ENCODE data around the gene STX12. TPM values are rescaled to one million over a fixed set of nuclear protein-coding genes. Genes with fewer than 3 reads are reported as not detected.

The STX12 gene
- total and polyA plus RNA-seq, 8 donors, result 49.5 to 79.3 (median 55.9) TPM

DNA sequence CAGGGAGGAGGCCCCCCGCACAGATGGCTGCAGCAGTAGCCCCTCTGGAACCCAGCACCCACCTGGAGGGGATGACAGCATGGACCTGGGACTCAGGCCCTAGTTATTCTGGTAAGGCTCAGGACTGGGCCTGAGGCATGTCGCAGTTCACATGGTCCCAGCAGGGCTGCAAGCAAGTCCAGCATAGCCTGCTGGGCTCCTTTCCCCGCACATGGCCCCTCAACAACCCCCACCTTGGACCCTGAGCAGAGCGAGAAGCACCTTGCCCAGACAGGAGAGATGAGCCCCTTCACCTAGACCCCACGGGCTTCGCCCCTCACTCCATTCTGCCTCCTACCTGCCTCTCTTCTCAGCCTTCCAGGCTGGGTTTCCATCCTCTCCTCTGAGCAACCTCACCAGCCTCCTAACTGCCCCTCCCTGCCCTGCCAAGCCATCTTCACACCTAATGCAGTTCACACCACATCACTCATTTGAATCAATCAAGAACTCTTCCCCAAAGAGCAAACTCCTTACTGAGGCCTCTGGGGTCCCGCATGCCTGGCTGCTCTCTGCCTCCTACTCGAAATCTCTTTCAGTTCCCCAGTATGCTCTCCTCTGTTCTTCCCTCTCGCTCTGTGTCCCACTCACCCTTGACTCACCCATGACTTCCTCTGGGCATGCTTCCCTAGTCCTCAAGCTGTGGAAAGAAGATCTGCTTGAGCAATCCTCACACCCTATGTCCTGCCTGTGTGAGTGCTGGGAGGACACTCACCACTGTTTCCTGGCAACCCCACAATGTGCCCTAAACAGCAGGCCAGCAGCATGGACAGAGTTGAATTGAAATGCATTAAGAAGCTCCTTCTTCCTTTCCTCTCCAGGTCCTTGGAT, 89.9 kb downstream of the STX12 start:
- DNase-seq, result peak in 2 of 4 donors; percentile 75 to 85
- TF ChIP-seq, protein P1, sequence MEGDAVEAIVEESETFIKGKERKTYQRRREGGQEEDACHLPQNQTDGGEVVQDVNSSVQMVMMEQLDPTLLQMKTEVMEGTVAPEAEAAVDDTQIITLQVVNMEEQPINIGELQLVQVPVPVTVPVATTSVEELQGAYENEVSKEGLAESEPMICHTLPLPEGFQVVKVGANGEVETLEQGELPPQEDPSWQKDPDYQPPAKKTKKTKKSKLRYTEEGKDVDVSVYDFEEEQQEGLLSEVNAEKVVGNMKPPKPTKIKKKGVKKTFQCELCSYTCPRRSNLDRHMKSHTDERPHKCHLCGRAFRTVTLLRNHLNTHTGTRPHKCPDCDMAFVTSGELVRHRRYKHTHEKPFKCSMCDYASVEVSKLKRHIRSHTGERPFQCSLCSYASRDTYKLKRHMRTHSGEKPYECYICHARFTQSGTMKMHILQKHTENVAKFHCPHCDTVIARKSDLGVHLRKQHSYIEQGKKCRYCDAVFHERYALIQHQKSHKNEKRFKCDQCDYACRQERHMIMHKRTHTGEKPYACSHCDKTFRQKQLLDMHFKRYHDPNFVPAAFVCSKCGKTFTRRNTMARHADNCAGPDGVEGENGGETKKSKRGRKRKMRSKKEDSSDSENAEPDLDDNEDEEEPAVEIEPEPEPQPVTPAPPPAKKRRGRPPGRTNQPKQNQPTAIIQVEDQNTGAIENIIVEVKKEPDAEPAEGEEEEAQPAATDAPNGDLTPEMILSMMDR (IDR thresholded peaks at IDR 0.05), result no peak
- peak overlapping the region; percentile 79 to 96 for H3K27ac ChIP-seq
- H3K27me3 ChIP-seq, result no peaks in the 10 kb centered on the region
- intact Hi-C loops (cut with DNase I), result no loop called here
- ATAC-seq, result peak; percentile 80
- peaks cover 6 to 64% of the 10 kb centered on the region in 2 donors for H3K4me1 ChIP-seq
- peak overlapping the region in 1 of 2 donors; percentile 27 for H3K4me3 ChIP-seq
- no peaks in the 10 kb centered on the region for H3K9me3 ChIP-seq
- no peaks in the 10 kb centered on the region for H3K36me3 ChIP-seq

DNA sequence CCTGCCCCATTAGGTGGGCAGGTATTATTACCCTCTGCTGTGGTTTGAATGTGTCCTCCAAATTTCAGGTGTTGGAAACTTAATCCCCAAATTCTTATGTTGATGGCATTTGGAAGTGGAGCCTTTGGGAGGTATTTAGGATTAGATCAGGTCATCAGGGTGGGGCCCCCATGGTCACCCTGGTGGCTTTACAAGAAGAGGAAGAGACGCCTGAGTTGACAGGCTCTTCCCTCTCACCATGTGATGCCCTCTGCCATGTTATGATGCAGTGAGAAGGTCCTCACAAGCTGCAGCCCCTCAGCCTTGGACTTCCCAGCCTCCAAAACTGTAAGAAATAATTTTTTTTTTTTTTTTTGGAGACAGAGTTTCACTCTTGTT, 90.5 kb downstream of the STX12 start:
- no peaks in the 10 kb centered on the region for H3K36me3 ChIP-seq
- H3K4me1 ChIP-seq, result peaks cover 1 to 64% of the 10 kb centered on the region in 2 donors
- DNase-seq (peak in 1 of 4 donors; percentile 73), ATAC-seq (peak; percentile 61)
- H3K27ac ChIP-seq, result peak overlapping the region; percentile 79 to 96
- H3K4me3 ChIP-seq, result no peak overlapping the region
- intact Hi-C loops (cut with DNase I), result no loop called here
- H3K27me3 ChIP-seq, result no peaks in the 10 kb centered on the region
- H3K9me3 ChIP-seq, result no peaks in the 10 kb centered on the region
- TF ChIP-seq, protein P1 (IDR thresholded peaks at IDR 0.05), result no peak

DNA sequence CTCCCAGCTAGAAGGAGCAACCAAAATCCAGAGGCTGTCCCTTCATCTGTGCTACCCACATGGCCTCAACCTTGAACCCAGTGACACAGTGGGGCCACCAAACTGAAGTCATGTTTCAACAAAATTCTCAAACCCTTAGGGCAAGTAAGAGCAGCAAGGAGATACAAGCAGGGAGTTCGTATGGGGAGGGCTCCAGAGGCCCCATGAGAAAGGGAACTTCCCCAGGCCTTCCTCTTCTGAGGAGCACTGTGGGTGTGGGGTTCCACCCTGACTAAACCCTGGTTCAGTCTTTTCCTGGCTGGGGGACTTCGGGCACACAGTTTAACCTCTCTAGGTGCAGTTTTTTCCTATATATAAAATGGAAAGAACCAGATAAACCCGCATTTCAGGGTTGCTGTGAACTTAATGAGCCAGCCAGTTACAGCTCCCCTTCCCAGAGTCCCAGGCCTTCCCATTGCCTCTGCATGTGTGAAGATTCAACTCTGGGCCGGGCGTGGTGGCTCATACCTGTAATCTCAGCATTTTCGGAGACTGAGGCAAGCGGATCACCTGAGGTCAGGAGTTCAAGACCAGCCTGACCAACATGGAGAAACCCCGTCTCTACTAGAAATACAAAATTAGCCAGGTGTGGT, 91.4 kb downstream of the STX12 start:
- H3K4me3 ChIP-seq, result no peak overlapping the region
- no peak for DNase-seq
- H3K36me3 ChIP-seq, result no peaks in the 10 kb centered on the region
- H3K9me3 ChIP-seq, result no peaks in the 10 kb centered on the region
- ATAC-seq, result peak; percentile 56
- H3K27me3 ChIP-seq, result no peaks in the 10 kb centered on the region
- H3K4me1 ChIP-seq, result peaks cover 0 to 64% of the 10 kb centered on the region in 2 donors
- peak overlapping the region; percentile 79 to 96 for H3K27ac ChIP-seq
- intact Hi-C loops (cut with DNase I), result no loop called here
- TF ChIP-seq, protein P1 (IDR thresholded peaks at IDR 0.05), result no peak

DNA sequence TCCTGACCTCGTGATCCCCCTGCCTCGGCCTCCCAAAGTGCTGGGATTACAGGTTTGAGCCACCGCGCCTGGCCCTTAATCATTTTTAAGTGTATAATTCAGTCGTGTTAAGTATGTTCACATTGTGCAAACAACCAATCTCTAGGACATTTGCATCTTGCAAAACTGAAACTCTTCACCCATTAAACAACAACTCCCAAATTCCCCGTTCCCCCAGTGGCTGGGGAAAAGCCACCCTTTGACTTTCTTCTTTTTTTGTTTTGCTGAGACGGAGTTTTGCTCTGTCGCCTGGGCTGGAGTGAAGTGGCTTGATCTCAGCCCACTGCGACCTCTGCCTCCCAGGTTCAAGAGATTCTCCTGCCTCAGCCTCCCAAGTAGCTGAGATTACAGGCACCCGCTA, 92.8 kb downstream of the STX12 start:
- H3K36me3 ChIP-seq, result no peaks in the 10 kb centered on the region
- no peak overlapping the region for H3K4me3 ChIP-seq
- H3K27ac ChIP-seq, result peak overlapping the region in 1 of 2 donors; percentile 96
- peaks cover 0 to 63% of the 10 kb centered on the region in 2 donors for H3K4me1 ChIP-seq
- intact Hi-C loops (cut with DNase I), result no loop called here
- no peaks in the 10 kb centered on the region for H3K27me3 ChIP-seq
- DNase-seq (no peak), ATAC-seq (no peak)
- TF ChIP-seq, protein P1 (IDR thresholded peaks at IDR 0.05), result no peak
- no peaks in the 10 kb centered on the region for H3K9me3 ChIP-seq

DNA sequence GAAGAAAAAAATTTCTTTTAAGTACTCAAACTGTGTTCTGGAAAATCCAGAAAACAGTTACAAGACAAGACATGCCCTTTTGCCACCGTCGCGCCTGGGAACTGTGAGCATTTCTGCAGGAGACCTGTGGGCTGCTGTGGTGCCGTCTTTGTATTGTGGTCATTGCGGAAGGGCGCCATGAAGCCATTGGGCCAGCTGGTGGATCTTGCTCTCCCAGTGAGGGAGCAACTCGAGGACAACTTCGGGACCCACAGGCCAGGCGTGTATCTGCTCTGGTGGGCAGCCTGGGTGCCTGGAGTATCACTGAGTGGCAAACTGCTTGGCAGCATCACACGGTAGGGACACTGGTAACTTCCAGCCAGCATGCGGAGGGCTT, 95.5 kb downstream of the STX12 start:
- Histone ChIP-seq H3K9me3 (no peaks in the 10 kb centered on the region), H3K36me3 (no peaks in the 10 kb centered on the region), H3K4me1 (peaks cover 0 to 53% of the 10 kb centered on the region in 2 donors), H3K27ac (peak overlapping the region in 1 of 2 donors; percentile 90), H3K4me3 (no peak overlapping the region), H3K27me3 (no peaks in the 10 kb centered on the region)
- DNase-seq, result peak in 1 of 4 donors; percentile 31
- intact Hi-C loops (cut with DNase I), result no loop called here
- no peak for ATAC-seq
- TF ChIP-seq, protein P1 (IDR thresholded peaks at IDR 0.05), result no peak

Data from left lung (tissue), 10 donors.